PC-9 (cell line): ENCODE measurements around the gene CACHD1. TPM values are rescaled to one million over a fixed set of nuclear protein-coding genes. Genes with fewer than 3 reads are reported as not detected.

Experiments
- BruUV-seq: library from RNA; stranded (reverse); fragments of 400-500 nt; replicated peaks from 2 replicates; lab custom pipeline; 2021; lab: Mats Ljungman, UMichigan
- CTCF ChIA-PET: fragments of 300-600 bp; sonication (Branson Sonifier 250); formaldehyde crosslinking; loops from one replicate; lab custom pipeline; 2022; ENCODE audit warnings: antibody characterized with exemption; lab: Charles Lee
- POLR2A ChIA-PET: fragments of 300-600 bp; sonication (Branson Sonifier 250); formaldehyde crosslinking; loops from one replicate; lab custom pipeline; 2022; ENCODE audit warnings: antibody characterized with exemption; ENCODE audit not compliant: unreplicated experiment; lab: Charles Lee
- DNase-seq, 2 experiments: peaks; one replicate each; pipeline versions ENCODE4 v3.0.0 to v3.0.0-alpha.2; 2015 to 2022; ENCODE audit warnings: mixed read lengths in 1 of 2
- H2AFZ ChIP-seq: fragments of 200-600 bp; sonication (generic); 2 replicates; pipeline ENCODE4 v1.8.1; 2017; ENCODE audit warnings: antibody characterized with exemption
- H3F3A ChIP-seq: fragments of 200-600 bp; sonication (generic); 2 replicates; pipeline ENCODE4 v1.8.1; 2017; ENCODE audit warnings: antibody characterized with exemption, mild to moderate bottlenecking, low read depth; ENCODE audit not compliant: insufficient read depth
- H3K27ac ChIP-seq: fragments of 200-600 bp; sonication (generic); 2 replicates; pipeline ENCODE4 v1.6.1; 2016; ENCODE audit warnings: mixed run types
- H3K27me3 ChIP-seq: fragments of 200-600 bp; sonication (generic); 2 replicates; pipeline ENCODE4 v1.6.1; 2016; ENCODE audit warnings: low read depth, mixed run types; ENCODE audit not compliant: insufficient read depth
- H3K36me3 ChIP-seq: fragments of 200-600 bp; sonication (generic); 2 replicates; pipeline ENCODE4 v1.6.1; 2016; ENCODE audit warnings: low read depth, mixed run types
- H3K4me1 ChIP-seq: fragments of 200-600 bp; sonication (generic); replicated peaks from 2 replicates; pipeline ENCODE4 v1.6.1; 2016; ENCODE audit warnings: mixed run types; ENCODE audit not compliant: insufficient read depth
- H3K4me2 ChIP-seq: fragments of 200-600 bp; sonication (generic); 2 replicates; pipeline ENCODE4 v1.6.1; 2017; ENCODE audit warnings: mixed run types
- H3K4me3 ChIP-seq: fragments of 200-600 bp; sonication (generic); 2 replicates; pipeline ENCODE4 v1.6.1; 2016; ENCODE audit warnings: mixed run types
- H3K79me2 ChIP-seq: fragments of 200-600 bp; sonication (generic); 2 replicates; pipeline ENCODE4 v1.6.1; 2017; ENCODE audit warnings: low read depth, mixed run types
- H3K9me2 ChIP-seq: fragments of 200-600 bp; sonication (generic); 2 replicates; pipeline ENCODE4 v1.8.1; 2017; ENCODE audit warnings: mild to moderate bottlenecking; ENCODE audit not compliant: insufficient read depth
- H3K9me3 ChIP-seq: fragments of 200-600 bp; sonication (generic); 2 replicates; pipeline ENCODE4 v1.8.1; 2016; ENCODE audit warnings: low read depth; ENCODE audit not compliant: insufficient read depth
- H4K20me1 ChIP-seq: fragments of 200-600 bp; sonication (generic); 2 replicates; pipeline ENCODE4 v1.8.1; 2017; ENCODE audit not compliant: insufficient read depth
- EZH2 ChIP-seq: fragments of 200-600 bp; sonication (generic); IDR thresholded peaks from 2 replicates; pipeline ENCODE4 v1.8.0; 2017; ENCODE audit warnings: antibody characterized with exemption, low read depth
- intact Hi-C: fragments of 100-400 bp; cut with micrococcal nuclease; formaldehyde crosslinking; loops from one replicate; pipeline ENCODE4 v1.10.0; 2022; ENCODE audit not compliant: unreplicated experiment
- total RNA-seq: library from RNA; stranded (reverse); gene quantifications from 2 replicates; pipeline ENCODE4 v1.2.3, GENCODE V29; 2021
- TF ChIP-seq, protein P1 (sequence below): fragments of 200-600 bp; sonication (generic); conservative IDR thresholded peaks from 2 replicates; pipeline ENCODE4 v1.6.1; 2017; ENCODE audit warnings: mixed run types, antibody characterized with exemption, mild to moderate bottlenecking, moderate library complexity

Gene CACHD1
- total RNA-seq, 1 experiment from 2014 or later: 3.1 TPM

DNA sequence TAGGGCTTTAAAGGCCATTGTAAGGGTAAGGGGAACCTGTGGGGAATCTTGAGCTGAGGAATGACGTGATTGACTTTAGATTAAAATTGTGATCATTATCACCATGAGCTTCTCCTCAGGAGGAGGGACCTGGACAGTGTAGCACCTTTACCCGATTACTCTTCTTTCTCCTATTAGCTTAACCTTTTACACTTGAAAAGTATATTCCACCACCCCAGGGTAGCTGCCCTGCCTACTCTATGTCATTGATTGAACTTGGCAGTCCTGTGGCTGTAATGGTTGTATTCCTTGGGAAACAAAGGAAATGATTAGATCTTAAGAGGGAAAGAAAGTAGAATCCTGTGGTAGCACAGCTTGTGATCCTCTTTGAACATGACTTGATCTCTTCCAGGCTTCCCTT is 47.7 kb downstream of the CACHD1 start:
- no TSS peak for BruUV-seq
- no peak for DNase-seq
- Histone ChIP-seq H3K79me2 (no peaks in the 10 kb centered on the region), H2AFZ (no peak overlapping the region), H3K27ac (no peak overlapping the region), H3K9me3 (0 out of 2 replicates have a peak, but pooled peaks cover 4% of the 10 kb centered on the region), H3K4me3 (no peak overlapping the region), H3K4me2 (no peak overlapping the region), H3K4me1 (no peaks in the 10 kb centered on the region), H3F3A (no peaks in the 10 kb centered on the region), H3K27me3 (no peaks in the 10 kb centered on the region), H3K36me3 (no peaks in the 10 kb centered on the region), H3K9me2 (no peaks in the 10 kb centered on the region), H4K20me1 (no peaks in the 10 kb centered on the region)
- POLR2A ChIA-PET: interaction anchor here (0.7 kb wide), 1 partner anchor 291 kb away, joined by 9 read pairs; no protein-coding TSS in a partner anchor
- TF ChIP-seq, protein P1, sequence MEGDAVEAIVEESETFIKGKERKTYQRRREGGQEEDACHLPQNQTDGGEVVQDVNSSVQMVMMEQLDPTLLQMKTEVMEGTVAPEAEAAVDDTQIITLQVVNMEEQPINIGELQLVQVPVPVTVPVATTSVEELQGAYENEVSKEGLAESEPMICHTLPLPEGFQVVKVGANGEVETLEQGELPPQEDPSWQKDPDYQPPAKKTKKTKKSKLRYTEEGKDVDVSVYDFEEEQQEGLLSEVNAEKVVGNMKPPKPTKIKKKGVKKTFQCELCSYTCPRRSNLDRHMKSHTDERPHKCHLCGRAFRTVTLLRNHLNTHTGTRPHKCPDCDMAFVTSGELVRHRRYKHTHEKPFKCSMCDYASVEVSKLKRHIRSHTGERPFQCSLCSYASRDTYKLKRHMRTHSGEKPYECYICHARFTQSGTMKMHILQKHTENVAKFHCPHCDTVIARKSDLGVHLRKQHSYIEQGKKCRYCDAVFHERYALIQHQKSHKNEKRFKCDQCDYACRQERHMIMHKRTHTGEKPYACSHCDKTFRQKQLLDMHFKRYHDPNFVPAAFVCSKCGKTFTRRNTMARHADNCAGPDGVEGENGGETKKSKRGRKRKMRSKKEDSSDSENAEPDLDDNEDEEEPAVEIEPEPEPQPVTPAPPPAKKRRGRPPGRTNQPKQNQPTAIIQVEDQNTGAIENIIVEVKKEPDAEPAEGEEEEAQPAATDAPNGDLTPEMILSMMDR: no peak
- TF ChIP-seq EZH2: no peak
- intact Hi-C loops: no loop called here
- CTCF ChIA-PET: interaction anchor here (0.7 kb wide), 1 partner anchor 234 kb away, joined by 4 read pairs; no protein-coding TSS in a partner anchor

DNA sequence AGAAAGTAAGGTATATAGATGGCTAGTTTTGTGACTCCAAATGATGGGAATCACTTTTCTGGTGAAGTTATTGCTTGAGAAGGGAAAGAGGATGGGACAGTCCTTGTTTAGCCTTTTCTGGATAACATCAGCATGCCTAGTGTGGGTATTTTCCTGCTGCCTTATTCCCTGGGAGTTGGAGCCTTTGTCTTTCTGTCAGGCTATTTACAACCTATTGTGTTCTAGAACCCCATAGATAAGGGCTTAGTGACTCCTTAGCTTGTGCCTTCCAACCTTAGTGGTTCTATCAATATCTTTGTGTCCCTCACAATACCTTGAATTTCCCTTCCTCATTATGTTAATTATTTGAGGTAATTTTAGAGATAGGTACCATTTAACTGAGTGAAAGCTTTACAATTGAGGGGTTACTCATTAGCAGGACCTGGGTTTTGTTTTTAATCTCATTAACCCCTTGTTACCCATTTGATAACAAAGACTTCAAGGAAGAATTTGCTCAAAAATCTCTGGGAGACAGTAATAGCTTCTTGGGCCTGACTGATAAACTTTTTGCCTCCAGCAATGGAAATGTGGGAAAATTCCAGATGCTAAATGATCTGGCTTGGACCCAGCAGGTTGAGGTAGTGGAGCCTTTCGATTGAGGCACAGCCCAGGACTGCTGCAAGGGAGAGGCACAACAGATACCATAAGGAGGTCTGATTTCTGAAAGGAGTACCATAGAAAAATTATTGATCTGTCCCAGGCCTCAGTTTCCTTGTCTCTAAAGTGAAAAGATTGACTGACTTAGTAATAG is 49.0 kb downstream of the CACHD1 start:
- Histone ChIP-seq H3K79me2 (no peaks in the 10 kb centered on the region), H3K4me1 (no peaks in the 10 kb centered on the region), H3F3A (no peaks in the 10 kb centered on the region), H3K9me3 (0 out of 2 replicates have a peak, but pooled peaks cover 4% of the 10 kb centered on the region), H3K27ac (no peak overlapping the region), H2AFZ (no peak overlapping the region), H3K27me3 (no peaks in the 10 kb centered on the region), H3K4me2 (no peak overlapping the region), H3K9me2 (no peaks in the 10 kb centered on the region; the same call in 1 of the 2 replicates), H3K4me3 (no peak overlapping the region), H3K36me3 (no peaks in the 10 kb centered on the region), H4K20me1 (no peaks in the 10 kb centered on the region)
- CTCF ChIA-PET: no interaction called here
- intact Hi-C loops: no loop called here
- DNase-seq: no peak
- BruUV-seq: no TSS peak
- POLR2A ChIA-PET: no interaction called here
- no peak for TF ChIP-seq EZH2
- TF ChIP-seq, protein P1: no peak

DNA sequence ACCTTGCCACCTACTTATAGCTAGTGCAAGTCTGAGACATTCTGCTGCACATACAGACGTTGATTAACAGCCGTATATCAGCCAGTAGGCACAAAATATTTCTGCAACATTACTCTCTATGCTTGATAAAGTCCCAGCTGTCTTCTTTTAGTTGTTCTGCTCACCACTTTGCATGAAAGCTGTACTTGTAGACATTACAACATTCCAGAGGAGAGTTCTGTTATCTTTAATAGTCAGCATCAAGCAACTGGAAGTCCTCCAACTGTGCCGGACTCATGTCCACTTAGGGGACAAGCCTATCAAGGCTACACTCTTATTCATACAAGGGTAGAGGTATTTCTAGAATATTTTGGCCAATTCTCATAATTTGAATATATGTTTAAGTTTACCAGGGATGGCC is 50.0 kb downstream of the CACHD1 start:
- no peaks in the 10 kb centered on the region for H3K36me3 ChIP-seq
- no peak overlapping the region for H2AFZ ChIP-seq
- TF ChIP-seq, protein P1: no peak
- TF ChIP-seq EZH2: no peak
- DNase-seq: no peak
- H3K9me2 ChIP-seq: no peaks in the 10 kb centered on the region; the same call in 1 of the 2 replicates
- H3K27ac ChIP-seq: no peak overlapping the region
- no peaks in the 10 kb centered on the region for H3K4me1 ChIP-seq
- POLR2A ChIA-PET: no interaction called here
- no peak overlapping the region for H3K4me3 ChIP-seq
- H3F3A ChIP-seq: no peaks in the 10 kb centered on the region
- no peaks in the 10 kb centered on the region for H3K27me3 ChIP-seq
- H4K20me1 ChIP-seq: no peaks in the 10 kb centered on the region
- intact Hi-C loops: no loop called here
- H3K4me2 ChIP-seq: no peak overlapping the region
- CTCF ChIA-PET: no interaction called here
- no peaks in the 10 kb centered on the region for H3K79me2 ChIP-seq
- no TSS peak for BruUV-seq
- H3K9me3 ChIP-seq: 0 out of 2 replicates have a peak, but pooled peaks cover 4% of the 10 kb centered on the region
